ENCODE data around the gene HIPK2.

The HIPK2 gene

DNA sequence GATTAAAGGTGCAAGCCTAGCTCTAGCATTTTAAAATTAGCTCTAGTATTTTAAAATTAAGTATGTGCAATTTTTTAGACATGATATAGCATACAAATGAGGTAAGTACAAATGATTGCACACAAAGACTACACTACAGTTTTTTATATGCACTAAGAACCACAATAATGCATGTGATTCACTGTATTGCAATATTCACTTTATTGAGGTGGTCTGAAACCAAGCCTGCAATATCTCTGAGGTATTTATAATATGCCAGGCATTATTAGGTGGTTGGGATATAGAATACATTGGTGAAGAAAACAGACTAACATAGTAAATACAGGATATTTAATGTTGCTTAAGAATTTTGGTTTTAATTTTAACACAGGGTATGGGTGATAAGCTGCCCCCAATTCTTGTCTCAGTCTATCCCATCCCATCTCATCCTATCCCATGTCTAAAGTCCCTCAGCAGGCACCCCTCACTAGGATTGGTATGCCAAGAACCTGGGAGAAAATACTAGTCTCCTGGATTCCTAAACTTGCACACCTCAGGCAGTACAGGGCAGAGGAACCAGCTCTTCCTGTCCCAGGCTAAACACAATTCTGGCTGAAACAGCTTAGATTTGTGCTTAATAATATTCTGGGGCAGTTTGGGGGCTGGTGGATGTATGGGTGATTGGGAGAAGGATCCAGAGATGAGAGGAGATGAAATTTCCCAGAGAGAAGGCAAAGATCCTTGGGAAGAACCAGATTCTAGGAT lies 90.4 kb downstream of the HIPK2 start:
- TF ChIP-seq, protein P1, sequence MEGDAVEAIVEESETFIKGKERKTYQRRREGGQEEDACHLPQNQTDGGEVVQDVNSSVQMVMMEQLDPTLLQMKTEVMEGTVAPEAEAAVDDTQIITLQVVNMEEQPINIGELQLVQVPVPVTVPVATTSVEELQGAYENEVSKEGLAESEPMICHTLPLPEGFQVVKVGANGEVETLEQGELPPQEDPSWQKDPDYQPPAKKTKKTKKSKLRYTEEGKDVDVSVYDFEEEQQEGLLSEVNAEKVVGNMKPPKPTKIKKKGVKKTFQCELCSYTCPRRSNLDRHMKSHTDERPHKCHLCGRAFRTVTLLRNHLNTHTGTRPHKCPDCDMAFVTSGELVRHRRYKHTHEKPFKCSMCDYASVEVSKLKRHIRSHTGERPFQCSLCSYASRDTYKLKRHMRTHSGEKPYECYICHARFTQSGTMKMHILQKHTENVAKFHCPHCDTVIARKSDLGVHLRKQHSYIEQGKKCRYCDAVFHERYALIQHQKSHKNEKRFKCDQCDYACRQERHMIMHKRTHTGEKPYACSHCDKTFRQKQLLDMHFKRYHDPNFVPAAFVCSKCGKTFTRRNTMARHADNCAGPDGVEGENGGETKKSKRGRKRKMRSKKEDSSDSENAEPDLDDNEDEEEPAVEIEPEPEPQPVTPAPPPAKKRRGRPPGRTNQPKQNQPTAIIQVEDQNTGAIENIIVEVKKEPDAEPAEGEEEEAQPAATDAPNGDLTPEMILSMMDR (IDR thresholded peaks at IDR 0.05; ENCODE audit: borderline replicate concordance, control extremely low read depth, extremely low read depth, insufficient read depth, missing control alignments): no peak
- in situ Hi-C loops (cut with MboI; ENCODE audit: low sequenced_read_pairs, unreplicated experiment): no loop called here
- no peak for DNase-seq (ENCODE audit: low spot score)

DNA sequence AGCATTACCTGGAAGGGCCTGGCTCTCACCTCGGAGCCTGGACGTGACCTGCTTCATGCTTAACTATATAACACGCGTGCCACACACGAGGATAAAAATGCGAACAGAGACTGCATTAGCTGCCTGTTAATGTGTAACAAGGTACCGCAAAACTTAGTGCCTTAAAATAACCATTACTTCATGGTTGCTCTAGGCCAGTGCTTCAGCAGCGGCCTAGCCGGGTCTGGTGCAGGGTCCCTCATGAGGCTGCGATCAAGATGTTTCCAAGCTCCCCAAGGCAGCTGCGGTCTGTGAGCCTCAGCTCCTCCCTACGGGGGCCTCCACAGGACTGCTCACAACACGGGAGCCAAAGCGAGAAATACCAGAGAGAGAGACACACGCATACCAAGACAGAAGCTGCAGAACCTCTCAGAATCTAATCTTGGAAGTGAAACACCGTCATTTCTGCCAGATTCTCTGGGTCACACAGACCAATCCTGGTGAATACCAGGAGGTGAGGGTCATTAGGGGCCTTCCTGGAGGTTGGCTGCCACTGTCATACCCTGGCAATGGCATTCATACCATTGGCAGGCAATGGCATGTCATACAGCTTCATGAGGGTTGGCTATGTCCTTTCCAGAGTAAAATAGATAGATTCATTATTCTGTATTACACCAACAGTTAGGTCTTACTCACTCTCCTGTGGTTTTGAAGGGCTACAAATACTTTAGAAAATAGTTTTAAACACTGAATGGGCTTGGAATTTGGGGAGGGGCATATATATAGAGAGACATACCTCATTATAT lies 94.5 kb downstream of the HIPK2 start:
- in situ Hi-C loops (cut with MboI; ENCODE audit: low sequenced_read_pairs, unreplicated experiment): no loop called here
- TF ChIP-seq, protein P1 (IDR thresholded peaks at IDR 0.05; ENCODE audit: borderline replicate concordance, control extremely low read depth, extremely low read depth, insufficient read depth, missing control alignments): no peak
- peak; percentile 59 for DNase-seq (ENCODE audit: low spot score)

DNA sequence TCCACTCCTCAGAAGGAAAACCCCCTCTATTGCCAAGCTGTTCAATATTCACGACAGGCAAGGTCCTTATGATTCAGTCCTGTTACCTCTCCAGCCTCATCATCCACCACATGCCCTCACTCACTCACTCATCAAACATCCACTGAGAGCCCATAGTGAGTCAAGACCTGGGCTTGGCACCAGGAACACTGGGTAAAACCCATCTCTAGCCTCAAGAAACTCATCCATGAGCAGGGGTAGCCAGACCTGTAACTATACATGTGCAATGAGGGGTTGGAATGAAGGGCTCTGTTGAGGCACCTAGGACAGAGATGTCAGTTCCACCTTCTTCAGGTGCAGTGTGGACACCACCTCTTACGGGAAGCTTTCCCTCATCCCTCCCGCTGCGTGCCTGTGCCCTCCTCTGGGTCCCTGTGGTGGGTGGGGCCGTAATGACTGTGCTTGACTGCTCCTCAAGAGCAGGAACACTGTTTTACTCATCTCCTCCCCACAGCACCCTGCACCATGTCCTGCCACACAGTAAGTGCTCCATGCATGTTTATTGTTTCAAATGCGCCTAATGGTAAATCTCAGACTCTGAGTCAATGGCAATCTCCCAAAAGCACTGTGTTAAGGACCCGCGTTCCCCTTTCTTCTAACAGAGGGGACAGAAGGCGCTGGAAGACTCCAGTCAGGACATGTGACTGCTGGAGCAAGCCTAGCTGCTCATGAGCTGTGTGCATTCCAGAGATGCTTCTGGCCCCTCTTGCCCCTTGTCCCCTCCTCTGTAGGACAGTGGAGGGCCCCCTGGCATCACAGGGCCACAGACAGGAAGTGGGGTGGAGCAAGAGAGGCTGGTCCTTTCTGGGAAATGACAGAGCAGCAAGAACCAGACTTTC lies 95.4 kb downstream of the HIPK2 start:
- TF ChIP-seq, protein P1 (IDR thresholded peaks at IDR 0.05; ENCODE audit: borderline replicate concordance, control extremely low read depth, extremely low read depth, insufficient read depth, missing control alignments): no peak
- no peak for DNase-seq (ENCODE audit: low spot score)
- in situ Hi-C loops (cut with MboI; ENCODE audit: low sequenced_read_pairs, unreplicated experiment): no loop called here

DNA sequence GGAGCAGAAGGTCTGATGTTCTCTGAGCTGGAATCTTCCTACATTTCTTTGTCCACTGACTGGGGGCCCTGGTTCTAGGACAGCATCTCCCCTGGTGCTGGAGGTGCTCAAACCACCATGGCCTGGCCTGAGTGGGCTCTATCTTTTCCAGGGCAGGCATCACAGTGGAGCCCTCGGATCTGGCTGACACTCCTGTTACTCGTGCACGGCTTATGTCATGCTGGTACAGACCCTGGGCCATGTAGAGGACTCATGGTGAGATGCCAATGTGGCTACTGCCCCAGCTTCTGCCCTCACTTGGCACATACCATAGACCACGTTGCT lies 96.0 kb downstream of the HIPK2 start:
- in situ Hi-C loops (cut with MboI; ENCODE audit: low sequenced_read_pairs, unreplicated experiment): no loop called here
- TF ChIP-seq, protein P1 (IDR thresholded peaks at IDR 0.05; ENCODE audit: borderline replicate concordance, control extremely low read depth, extremely low read depth, insufficient read depth, missing control alignments): no peak
- no peak for DNase-seq (ENCODE audit: low spot score)

DNA sequence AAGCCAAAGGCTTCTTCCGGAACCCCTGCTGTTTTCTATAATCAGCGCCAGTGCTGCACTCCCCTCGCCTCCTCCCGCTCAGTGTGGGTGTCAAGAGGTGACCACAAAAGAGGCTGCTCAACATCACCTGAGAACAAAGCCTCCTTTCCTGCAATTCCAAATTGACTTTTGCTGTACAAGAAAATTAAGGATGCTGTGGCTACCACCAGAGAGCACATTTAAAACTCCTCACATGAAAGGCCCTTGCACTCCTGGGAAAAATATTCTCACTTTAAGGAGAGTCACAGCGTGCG lies 96.4 kb downstream of the HIPK2 start:
- TF ChIP-seq, protein P1 (IDR thresholded peaks at IDR 0.05; ENCODE audit: borderline replicate concordance, control extremely low read depth, extremely low read depth, insufficient read depth, missing control alignments): no peak
- no peak for DNase-seq (ENCODE audit: low spot score)
- in situ Hi-C loops (cut with MboI; ENCODE audit: low sequenced_read_pairs, unreplicated experiment): no loop called here

DNA sequence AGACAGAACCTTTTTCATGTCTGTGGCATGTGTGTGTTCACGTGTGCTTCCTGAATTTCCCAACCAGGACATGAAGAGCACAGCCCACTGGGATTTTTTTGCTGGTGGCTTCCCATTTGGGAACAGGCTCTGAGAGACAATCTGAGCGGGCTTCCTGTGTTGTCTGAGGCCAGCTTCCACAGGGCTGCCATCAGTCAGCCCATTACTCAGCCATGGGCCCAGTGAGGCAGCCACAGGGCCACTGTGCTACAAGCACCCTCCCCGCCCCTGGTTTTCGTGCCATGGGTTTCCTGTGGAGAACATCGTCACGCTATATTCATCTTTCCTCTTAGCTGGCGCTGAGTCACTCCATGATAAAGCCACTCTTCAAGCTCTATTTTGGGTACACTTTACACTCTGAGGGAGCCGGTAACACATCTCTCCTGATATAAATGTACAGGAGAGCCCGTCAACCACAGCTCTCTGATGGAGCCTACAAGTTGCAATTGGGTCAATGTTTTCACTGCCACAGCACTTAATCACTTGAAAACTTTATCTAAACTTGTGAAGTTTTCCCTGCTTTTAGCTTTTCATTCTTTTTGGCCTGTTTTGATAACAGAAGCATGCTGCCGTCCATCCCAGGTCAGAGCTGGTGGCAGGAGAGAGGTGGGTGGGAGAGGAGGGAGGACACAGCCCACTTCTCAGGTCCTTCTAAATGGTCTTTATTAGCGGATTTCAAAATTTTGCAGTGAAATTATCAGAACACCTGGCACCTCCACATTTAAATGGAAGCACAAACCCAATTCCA lies 96.9 kb downstream of the HIPK2 start:
- DNase-seq (ENCODE audit: low spot score): peak; percentile 34
- in situ Hi-C loops (cut with MboI; ENCODE audit: low sequenced_read_pairs, unreplicated experiment): no loop called here
- TF ChIP-seq, protein P1 (IDR thresholded peaks at IDR 0.05; ENCODE audit: borderline replicate concordance, control extremely low read depth, extremely low read depth, insufficient read depth, missing control alignments): no peak
